HepG2 (cell line): Measurements from ENCODE around the gene MARCHF9. TPM values are rescaled to one million over a fixed set of nuclear protein-coding genes. Genes with fewer than 3 reads are reported as not detected.

Source experiments
- BRCA1 ChIP-seq: sonication (generic); formaldehyde crosslinking; IDR thresholded peaks from 2 replicates; pipeline ENCODE4 v1.4.0; 2020; ENCODE audit warnings: missing genetic modification reagents
- CBX2 ChIP-seq, 2 experiments: fragments of 200-600 bp in 1 of 2; sonication (generic); formaldehyde crosslinking in 1 of 2; IDR thresholded peaks; 2 replicates each; pipeline versions ENCODE4 v1.7.0 to v1.8.1; 2018 to 2022; ENCODE audit warnings: low read depth in 2 of 2, low read length in 1 of 2, mild to moderate bottlenecking in 1 of 2, missing genetic modification reagents in 1 of 2
- HDAC1 ChIP-seq: sonication (generic); formaldehyde crosslinking; IDR thresholded peaks from 2 replicates; pipeline ENCODE4 v1.5.1; 2020; ENCODE audit warnings: mild to moderate bottlenecking, missing genetic modification reagents
- MEF2D ChIP-seq: sonication (generic); formaldehyde crosslinking; IDR thresholded peaks from 2 replicates; pipeline ENCODE4 v1.5.1; 2020; ENCODE audit warnings: mild to moderate bottlenecking, missing genetic modification reagents
- MLXIP ChIP-seq: sonication (generic); formaldehyde crosslinking; IDR thresholded peaks from 2 replicates; pipeline ENCODE4 v1.9.0; 2021; ENCODE audit warnings: missing genetic modification reagents, borderline replicate concordance
- MZF1 ChIP-seq: sonication (generic); formaldehyde crosslinking; IDR thresholded peaks from 2 replicates; pipeline ENCODE4 v1.8.1; 2023; ENCODE audit warnings: mild to moderate bottlenecking, missing genetic modification reagents, borderline replicate concordance
- PTBP1 ChIP-seq: fragments of 200-400 bp; formaldehyde crosslinking; IDR thresholded peaks from 2 replicates; pipeline ENCODE4 v1.6.1; 2018; ENCODE audit warnings: low read length, low read depth; ENCODE audit not compliant: poor library complexity, severe bottlenecking
- SAFB2 ChIP-seq: sonication (generic); formaldehyde crosslinking; IDR thresholded peaks from 2 replicates; pipeline ENCODE4 v1.5.1; 2020; ENCODE audit warnings: missing genetic modification reagents, low read depth, mild to moderate bottlenecking, borderline replicate concordance
- SALL1 ChIP-seq: sonication (generic); formaldehyde crosslinking; IDR thresholded peaks from 2 replicates; pipeline ENCODE4 v1.8.0; 2022; ENCODE audit warnings: mild to moderate bottlenecking, missing genetic modification reagents
- SYNCRIP ChIP-seq: fragments of 200-400 bp; formaldehyde crosslinking; IDR thresholded peaks from 2 replicates; pipeline ENCODE4 v1.6.1; 2018; ENCODE audit warnings: mild to moderate bottlenecking, low read depth, low read length; ENCODE audit not compliant: insufficient read depth
- TARDBP ChIP-seq: sonication (generic); formaldehyde crosslinking; IDR thresholded peaks from 2 replicates; pipeline ENCODE4 v1.8.0; 2022; ENCODE audit warnings: mild to moderate bottlenecking, missing genetic modification reagents
- ZBTB26 ChIP-seq: IDR thresholded peaks from 2 replicates; pipeline ENCODE4 v1.6.1; 2016; ENCODE audit warnings: missing compliant biosample characterization, missing genetic modification reagents, borderline replicate concordance
- ZBTB38 ChIP-seq: sonication (generic); formaldehyde crosslinking; IDR thresholded peaks from 2 replicates; pipeline ENCODE4 v1.5.1; 2020; ENCODE audit warnings: mild to moderate bottlenecking, missing genetic modification reagents
- ZBTB42 ChIP-seq: sonication (generic); formaldehyde crosslinking; IDR thresholded peaks from 2 replicates; pipeline ENCODE4 v1.5.0; 2020; ENCODE audit warnings: mild to moderate bottlenecking, missing genetic modification reagents
- ZIK1 ChIP-seq: sonication (generic); formaldehyde crosslinking; IDR thresholded peaks from 2 replicates; pipeline ENCODE4 v1.5.0; 2020; ENCODE audit warnings: mild to moderate bottlenecking, low read depth, missing genetic modification reagents, borderline replicate concordance
- ZNF263 ChIP-seq: sonication (generic); formaldehyde crosslinking; IDR thresholded peaks from 2 replicates; pipeline ENCODE4 v1.4.0; 2020; ENCODE audit warnings: missing genetic modification reagents
- ZNF281 ChIP-seq: sonication (generic); formaldehyde crosslinking; IDR thresholded peaks from 2 replicates; pipeline ENCODE4 v1.4.0; 2020; ENCODE audit warnings: missing genetic modification reagents, borderline replicate concordance
- ZNF350 ChIP-seq: sonication (generic); formaldehyde crosslinking; IDR thresholded peaks from 2 replicates; pipeline ENCODE4 v1.4.0; 2020; ENCODE audit warnings: mild to moderate bottlenecking, low read depth, missing genetic modification reagents, borderline replicate concordance
- ZNF605 ChIP-seq: sonication (generic); formaldehyde crosslinking; IDR thresholded peaks from 2 replicates; pipeline ENCODE4 v1.8.0; 2022; ENCODE audit warnings: mild to moderate bottlenecking, missing genetic modification reagents
- ZNF614 ChIP-seq: IDR thresholded peaks from 2 replicates; pipeline ENCODE4 v1.6.1; 2018; ENCODE audit warnings: missing biosample characterization, missing genetic modification reagents, inconsistent platforms, borderline replicate concordance
- ZSCAN30 ChIP-seq: sonication (generic); formaldehyde crosslinking; IDR thresholded peaks from 2 replicates; pipeline ENCODE4 v1.5.0; 2020; ENCODE audit warnings: mild to moderate bottlenecking, missing genetic modification reagents
- polyA plus RNA-seq, 8 experiments: library from polyadenylated mRNA; depleted of rRNA in 3 of 8; stranded (reverse) in 7 of 8; unstranded in 1 of 8; fragments of >200 nt; fragmentation: Illumina TruSeq in 4 of 8; extraction: Trizol in 4 of 8; gene quantifications; 2 replicates each; pipeline versions ENCODE4 v1.2.1 to v1.2.3, GENCODE V29; 2011 to 2016; ENCODE audit warnings: low read depth in 4 of 8, missing spikeins in 1 of 8, mixed read lengths in 1 of 8; ENCODE audit not compliant: insufficient read depth in 1 of 8
- total RNA-seq, 5 experiments: library from RNA; depleted of rRNA; stranded (reverse); fragments of >200 nt; fragmentation: Illumina TruSeq; extraction: Trizol; gene quantifications; 2 replicates each; pipeline ENCODE4 v1.2.3, GENCODE V29; 2016; ENCODE audit warnings: low read depth in 1 of 5

MARCHF9 gene
- total and polyA plus RNA-seq, 2 of the 13 experiments (the other 11 are each of a cell fraction or from before 2014, with no cell fraction given), result 5.7 to 9.6 TPM

GRCh38 chr12:57765003-57765697, 10.2 kb downstream of the MARCHF9 start (continued):
- TF ChIP-seq CBX2 (IDR thresholded peaks at IDR 0.05; ENCODE audit: low read depth, low read length), result no peak
- TF ChIP-seq CBX2 (CRISPR knock-in tag; IDR thresholded peaks at IDR 0.05; ENCODE audit: low read depth), result peak; percentile 73; the same call in 1 of the 2 replicates
- peak; percentile 34; the same call in 1 of the 2 replicates for TF ChIP-seq TARDBP (CRISPR knock-in tag)
- no peak for TF ChIP-seq BRCA1 (CRISPR knock-in tag)
- TF ChIP-seq PTBP1, result no peak
- TF ChIP-seq ZNF614 (CRISPR knock-in tag), result peak; percentile 42; the same call in 1 of the 2 replicates
- no peak for TF ChIP-seq ZIK1 (CRISPR knock-in tag)
- peak; percentile 41; the same call in 1 of the 2 replicates for TF ChIP-seq SALL1 (CRISPR knock-in tag)
- TF ChIP-seq MEF2D (CRISPR knock-in tag), result 0 out of 2 replicates have a peak, but pooled peaks have one; percentile 28
- no peak; the same call in 1 of the 2 replicates for TF ChIP-seq ZNF350 (CRISPR knock-in tag)
- TF ChIP-seq MZF1 (CRISPR knock-in tag), result 0 out of 2 replicates have a peak, but pooled peaks have one; percentile 27
- TF ChIP-seq HDAC1 (CRISPR knock-in tag), result peak; percentile 39; the same call in 1 of the 2 replicates
- TF ChIP-seq ZNF605 (CRISPR knock-in tag), result peak; percentile 66; the same call in 1 of the 2 replicates
- TF ChIP-seq SYNCRIP, result no peak
- no peak for TF ChIP-seq ZSCAN30 (CRISPR knock-in tag)
- no peak; the same call in 1 of the 2 replicates for TF ChIP-seq ZNF263 (CRISPR knock-in tag)
- no peak for TF ChIP-seq MLXIP (CRISPR knock-in tag)
- TF ChIP-seq ZBTB26 (CRISPR knock-in tag), result no peak
- TF ChIP-seq ZNF281 (CRISPR knock-in tag), result no peak
- TF ChIP-seq ZBTB38, result no peak; the same call in 1 of the 2 replicates
- no peak for TF ChIP-seq SAFB2
- peak; percentile 75; the same call in 1 of the 2 replicates for TF ChIP-seq ZBTB42 (CRISPR knock-in tag)
